HL-60 (cell line): Measurements from ENCODE around the gene GRB10.

Source experiments
- TF ChIP-seq, protein P1 (sequence below): IDR thresholded peaks from one replicate; pipeline ENCODE4 v1.5.1; 2011; ENCODE audit warnings: low read length, control low read depth, inconsistent platforms; ENCODE audit not compliant: insufficient read depth
- TF ChIP-seq, protein P2 (sequence below): IDR thresholded peaks from 2 replicates; pipeline ENCODE4 v1.6.1; 2012; ENCODE audit warnings: low read depth; ENCODE audit not compliant: insufficient replicate concordance

- TF ChIP-seq, protein P1, sequence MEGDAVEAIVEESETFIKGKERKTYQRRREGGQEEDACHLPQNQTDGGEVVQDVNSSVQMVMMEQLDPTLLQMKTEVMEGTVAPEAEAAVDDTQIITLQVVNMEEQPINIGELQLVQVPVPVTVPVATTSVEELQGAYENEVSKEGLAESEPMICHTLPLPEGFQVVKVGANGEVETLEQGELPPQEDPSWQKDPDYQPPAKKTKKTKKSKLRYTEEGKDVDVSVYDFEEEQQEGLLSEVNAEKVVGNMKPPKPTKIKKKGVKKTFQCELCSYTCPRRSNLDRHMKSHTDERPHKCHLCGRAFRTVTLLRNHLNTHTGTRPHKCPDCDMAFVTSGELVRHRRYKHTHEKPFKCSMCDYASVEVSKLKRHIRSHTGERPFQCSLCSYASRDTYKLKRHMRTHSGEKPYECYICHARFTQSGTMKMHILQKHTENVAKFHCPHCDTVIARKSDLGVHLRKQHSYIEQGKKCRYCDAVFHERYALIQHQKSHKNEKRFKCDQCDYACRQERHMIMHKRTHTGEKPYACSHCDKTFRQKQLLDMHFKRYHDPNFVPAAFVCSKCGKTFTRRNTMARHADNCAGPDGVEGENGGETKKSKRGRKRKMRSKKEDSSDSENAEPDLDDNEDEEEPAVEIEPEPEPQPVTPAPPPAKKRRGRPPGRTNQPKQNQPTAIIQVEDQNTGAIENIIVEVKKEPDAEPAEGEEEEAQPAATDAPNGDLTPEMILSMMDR, result no peak
- TF ChIP-seq, protein P2, sequence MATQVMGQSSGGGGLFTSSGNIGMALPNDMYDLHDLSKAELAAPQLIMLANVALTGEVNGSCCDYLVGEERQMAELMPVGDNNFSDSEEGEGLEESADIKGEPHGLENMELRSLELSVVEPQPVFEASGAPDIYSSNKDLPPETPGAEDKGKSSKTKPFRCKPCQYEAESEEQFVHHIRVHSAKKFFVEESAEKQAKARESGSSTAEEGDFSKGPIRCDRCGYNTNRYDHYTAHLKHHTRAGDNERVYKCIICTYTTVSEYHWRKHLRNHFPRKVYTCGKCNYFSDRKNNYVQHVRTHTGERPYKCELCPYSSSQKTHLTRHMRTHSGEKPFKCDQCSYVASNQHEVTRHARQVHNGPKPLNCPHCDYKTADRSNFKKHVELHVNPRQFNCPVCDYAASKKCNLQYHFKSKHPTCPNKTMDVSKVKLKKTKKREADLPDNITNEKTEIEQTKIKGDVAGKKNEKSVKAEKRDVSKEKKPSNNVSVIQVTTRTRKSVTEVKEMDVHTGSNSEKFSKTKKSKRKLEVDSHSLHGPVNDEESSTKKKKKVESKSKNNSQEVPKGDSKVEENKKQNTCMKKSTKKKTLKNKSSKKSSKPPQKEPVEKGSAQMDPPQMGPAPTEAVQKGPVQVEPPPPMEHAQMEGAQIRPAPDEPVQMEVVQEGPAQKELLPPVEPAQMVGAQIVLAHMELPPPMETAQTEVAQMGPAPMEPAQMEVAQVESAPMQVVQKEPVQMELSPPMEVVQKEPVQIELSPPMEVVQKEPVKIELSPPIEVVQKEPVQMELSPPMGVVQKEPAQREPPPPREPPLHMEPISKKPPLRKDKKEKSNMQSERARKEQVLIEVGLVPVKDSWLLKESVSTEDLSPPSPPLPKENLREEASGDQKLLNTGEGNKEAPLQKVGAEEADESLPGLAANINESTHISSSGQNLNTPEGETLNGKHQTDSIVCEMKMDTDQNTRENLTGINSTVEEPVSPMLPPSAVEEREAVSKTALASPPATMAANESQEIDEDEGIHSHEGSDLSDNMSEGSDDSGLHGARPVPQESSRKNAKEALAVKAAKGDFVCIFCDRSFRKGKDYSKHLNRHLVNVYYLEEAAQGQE, result no peak
Observed at GRCh38 chr7:50754241-50754640, 28.5 kb downstream of the GRB10 start.
